ENCODE data around the gene TYMS.
A peak's percentile ranks its signal among the peaks of the same experiment; 100 is the strongest.

Gene TYMS

GRCh38 chr18:709771-710170, 52.3 kb downstream of the TYMS start:
- TF ChIP-seq, protein P1, sequence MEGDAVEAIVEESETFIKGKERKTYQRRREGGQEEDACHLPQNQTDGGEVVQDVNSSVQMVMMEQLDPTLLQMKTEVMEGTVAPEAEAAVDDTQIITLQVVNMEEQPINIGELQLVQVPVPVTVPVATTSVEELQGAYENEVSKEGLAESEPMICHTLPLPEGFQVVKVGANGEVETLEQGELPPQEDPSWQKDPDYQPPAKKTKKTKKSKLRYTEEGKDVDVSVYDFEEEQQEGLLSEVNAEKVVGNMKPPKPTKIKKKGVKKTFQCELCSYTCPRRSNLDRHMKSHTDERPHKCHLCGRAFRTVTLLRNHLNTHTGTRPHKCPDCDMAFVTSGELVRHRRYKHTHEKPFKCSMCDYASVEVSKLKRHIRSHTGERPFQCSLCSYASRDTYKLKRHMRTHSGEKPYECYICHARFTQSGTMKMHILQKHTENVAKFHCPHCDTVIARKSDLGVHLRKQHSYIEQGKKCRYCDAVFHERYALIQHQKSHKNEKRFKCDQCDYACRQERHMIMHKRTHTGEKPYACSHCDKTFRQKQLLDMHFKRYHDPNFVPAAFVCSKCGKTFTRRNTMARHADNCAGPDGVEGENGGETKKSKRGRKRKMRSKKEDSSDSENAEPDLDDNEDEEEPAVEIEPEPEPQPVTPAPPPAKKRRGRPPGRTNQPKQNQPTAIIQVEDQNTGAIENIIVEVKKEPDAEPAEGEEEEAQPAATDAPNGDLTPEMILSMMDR (IDR thresholded peaks at IDR 0.05; ENCODE audit: control extremely low read depth, extremely low read depth, low read depth, missing control alignments) = no peak
- DNase-seq (ENCODE audit: extremely low spot score) = no peak
- ChIA-PET CTCF (interaction anchor here (1.0 to 2.2 kb wide), 11 partner anchors 9 to 129 kb away, joined by 3 to 9 read pairs (median 4); no protein-coding TSS in a partner anchor), POLR2A (interaction anchor here (0.6 kb wide), 1 partner anchor 95 kb away, joined by 3 read pairs; no protein-coding TSS in a partner anchor)

DNA sequence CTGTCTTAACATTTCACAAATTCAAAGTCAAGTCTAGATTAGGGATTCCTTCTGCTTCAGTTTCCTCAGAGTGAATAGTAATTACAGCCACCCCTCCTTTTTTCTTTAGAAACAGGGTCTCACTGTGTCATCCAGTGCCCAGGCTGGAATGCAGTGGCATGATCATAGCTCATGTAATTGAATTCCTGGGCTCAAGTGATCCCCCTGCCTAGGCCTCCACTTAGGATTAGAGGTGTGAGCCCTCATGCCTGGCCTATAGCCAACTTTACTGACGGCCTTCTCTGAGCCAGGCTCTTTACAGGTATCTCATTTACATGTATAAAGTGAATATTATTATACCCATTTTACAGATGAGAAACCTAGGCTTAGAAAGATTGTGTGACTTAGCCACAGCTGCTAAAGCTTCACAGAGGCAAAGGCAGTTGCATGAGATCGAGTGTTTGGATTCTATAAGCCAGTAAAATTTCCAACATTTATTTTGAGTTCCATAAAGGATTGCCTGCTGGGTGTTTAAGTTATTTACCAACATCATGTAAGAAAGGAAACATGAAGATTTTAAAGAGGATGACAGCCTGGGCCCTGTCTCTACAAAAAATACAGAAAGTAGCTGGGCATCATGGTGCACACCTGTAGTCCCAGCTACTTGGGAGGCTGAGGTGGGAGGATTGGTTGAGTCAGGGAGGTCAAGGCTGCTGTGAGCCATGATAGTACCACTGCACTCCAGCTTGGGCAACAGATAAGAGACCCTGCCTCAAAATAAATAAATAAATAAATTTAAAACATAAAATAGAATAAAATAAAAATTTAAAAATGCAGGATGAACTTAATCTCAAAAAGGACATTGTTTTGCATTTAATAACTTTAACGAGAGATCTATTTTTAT, 53.2 kb downstream of the TYMS start:
- ChIA-PET CTCF (interaction anchor here (1.0 to 2.2 kb wide), 8 partner anchors 8 to 129 kb away, joined by 3 to 9 read pairs (median 4); no protein-coding TSS in a partner anchor), POLR2A (interaction anchor here (0.6 kb wide), 1 partner anchor 94 kb away, joined by 3 read pairs; no protein-coding TSS in a partner anchor)
- TF ChIP-seq, protein P1 (IDR thresholded peaks at IDR 0.05; ENCODE audit: control extremely low read depth, extremely low read depth, low read depth, missing control alignments) = no peak
- DNase-seq (ENCODE audit: extremely low spot score) = no peak

DNA sequence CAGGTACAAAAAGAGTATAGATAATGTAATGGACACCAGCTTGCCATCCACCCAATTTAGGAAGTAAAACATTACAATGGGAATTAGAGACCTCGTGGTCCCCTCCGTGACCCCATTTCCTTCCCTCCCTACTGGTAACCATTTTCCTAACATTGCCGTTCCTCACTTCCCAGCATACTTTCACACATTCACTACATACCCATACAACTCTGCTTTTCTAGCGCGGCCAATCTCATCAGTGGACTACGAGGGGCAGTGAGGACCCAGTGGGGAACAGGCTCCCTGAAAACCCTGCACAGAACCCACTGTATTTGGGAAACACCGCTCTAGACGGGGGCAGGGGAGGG, 53.8 kb downstream of the TYMS start:
- DNase-seq (ENCODE audit: extremely low spot score) = no peak
- ChIA-PET POLR2A (no interaction called here), CTCF (interaction anchor here (1.4 to 2.2 kb wide), 6 partner anchors 8 to 128 kb away, joined by 3 to 9 read pairs (median 5); no protein-coding TSS in a partner anchor)
- TF ChIP-seq, protein P1 (IDR thresholded peaks at IDR 0.05; ENCODE audit: control extremely low read depth, extremely low read depth, low read depth, missing control alignments) = no peak

DNA sequence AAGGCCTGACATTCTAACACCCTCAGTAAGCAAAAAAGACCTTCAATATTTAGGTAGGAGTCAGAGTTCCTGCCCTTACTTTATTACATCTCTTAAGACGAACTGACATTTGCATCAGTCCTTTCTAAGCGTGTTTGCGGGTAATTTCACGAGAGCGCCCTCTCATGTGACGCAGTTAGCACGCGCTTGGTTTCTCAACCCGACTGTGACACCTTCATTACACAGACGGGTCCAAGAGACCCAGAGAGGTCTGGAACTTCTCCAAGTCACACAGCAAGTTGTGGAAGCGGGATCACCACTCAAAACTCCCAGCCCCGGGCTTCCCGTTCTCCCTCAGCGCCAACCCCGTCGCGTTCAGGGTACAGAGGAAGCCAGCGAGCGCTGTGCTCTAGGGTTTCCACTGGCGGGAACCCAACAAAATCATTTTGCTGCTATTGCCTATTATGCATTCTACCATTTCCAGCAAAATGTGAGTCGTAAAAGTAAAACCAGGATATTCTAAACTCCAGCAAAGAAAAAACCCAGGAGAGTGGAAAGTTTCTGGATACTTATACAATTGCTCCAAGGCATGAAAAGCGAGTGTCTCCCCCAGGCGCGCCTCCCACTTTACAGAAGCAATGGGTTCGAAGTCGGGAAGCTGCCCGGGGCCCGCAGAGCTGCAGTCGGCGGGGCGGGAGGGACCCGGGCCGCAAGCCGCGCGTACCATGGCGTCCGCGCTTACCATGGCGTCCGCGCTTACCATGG, 54.4 kb downstream of the TYMS start:
- peak; percentile 72 for DNase-seq (ENCODE audit: extremely low spot score)
- ChIA-PET CTCF (interaction anchor here (0.6 to 2.3 kb wide), 27 partner anchors 9 to 134 kb away, joined by 3 to 25 read pairs (median 4); no protein-coding TSS in a partner anchor), POLR2A (interaction anchor here (1.2 kb wide), 1 partner anchor 19 kb away, joined by 3 read pairs; no protein-coding TSS in a partner anchor)
- TF ChIP-seq, protein P1 (IDR thresholded peaks at IDR 0.05; ENCODE audit: control extremely low read depth, extremely low read depth, low read depth, missing control alignments) = peak; percentile 49

DNA sequence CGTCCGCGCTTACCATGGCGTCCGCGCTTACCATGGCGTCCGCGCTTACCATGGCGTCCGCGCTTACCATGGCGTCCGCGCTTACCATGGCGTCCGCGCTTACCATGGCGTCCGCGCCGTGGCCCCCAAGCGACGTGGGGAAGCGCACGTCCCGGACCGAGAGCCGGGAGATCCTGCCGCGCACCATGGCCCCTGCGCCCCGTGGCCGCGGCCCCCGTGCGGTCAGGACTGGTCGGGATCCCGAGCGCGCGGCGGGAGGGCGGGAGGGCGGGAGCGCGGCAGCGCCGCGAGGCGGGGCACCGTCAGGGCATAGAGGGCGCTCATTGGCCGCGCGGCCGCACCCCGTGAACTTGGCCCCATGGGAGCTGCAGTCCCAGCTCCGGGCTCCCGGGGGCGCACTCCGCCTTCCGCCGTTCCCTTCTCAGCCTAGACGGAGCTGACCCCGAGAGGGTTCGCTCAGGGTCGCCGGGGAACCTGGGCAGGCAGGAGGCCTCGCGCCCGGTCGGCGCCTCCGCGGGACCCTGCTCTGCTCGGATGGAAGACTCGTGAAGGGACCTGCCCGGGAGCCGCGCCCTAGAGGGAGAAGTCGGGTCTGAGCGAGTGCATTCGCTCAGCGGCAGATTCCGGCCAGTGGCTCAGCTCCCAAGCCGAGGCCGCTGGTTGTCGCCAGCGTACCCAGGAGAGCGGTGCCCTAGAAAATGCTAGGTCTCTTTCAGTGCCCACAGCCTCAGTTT, 55.1 kb downstream of the TYMS start, which contains the start of gene ENOSF1:
TSS of gene ENOSF1 (minus strand) at position 230 of the 734 bp plus-strand sequence. CDS start at position 187, 43 bp downstream.
- POLR2A ChIA-PET = interaction anchor here (0.9 to 1.2 kb wide), 2 partner anchors 9 to 20 kb away, joined by 3 to 5 read pairs; no protein-coding TSS in a partner anchor

More for the DNA sequence above, 55.1 kb downstream of the TYMS start, which contains the start of gene ENOSF1:
- TF ChIP-seq, protein P1 (IDR thresholded peaks at IDR 0.05; ENCODE audit: control extremely low read depth, extremely low read depth, low read depth, missing control alignments) = peak; percentile 83
- CTCF ChIA-PET = interaction anchor here (0.6 to 2.3 kb wide), 29 partner anchors 8 to 134 kb away, joined by 3 to 25 read pairs (median 4); no protein-coding TSS in a partner anchor
- peak; percentile 93 for DNase-seq (ENCODE audit: extremely low spot score)
